HEK293 (cell line): ENCODE measurements around the gene JAML.

ENCODE experiments used
- CTCF ChIA-PET: fragments of 350-600 bp; formaldehyde crosslinking; extraction: SDS; loops from one replicate; lab custom pipeline; 2021; ENCODE audit warnings: antibody characterized with exemption; lab: Yijun Ruan, JAX
- POLR2A ChIA-PET: fragments of 300-600 bp; formaldehyde crosslinking; extraction: SDS; loops from one replicate; lab custom pipeline; 2020; ENCODE audit warnings: antibody characterized with exemption, inconsistent platforms; lab: Yijun Ruan, JAX
- H3K27ac ChIP-seq: fragments of 200-500 bp; sonication (Bioruptor generic); 2 replicates; pipeline ENCODE4 v1.5.1; 2014; ENCODE audit warnings: low read depth, low read length, control low read depth, inconsistent platforms; ENCODE audit errors: extremely low read depth
- H3K36me3 ChIP-seq, 2 experiments: fragments of 200-500 bp in 1 of 2; sonication (Bioruptor generic) in 1 of 2; 1 replicate in 1 of 2; 2 replicates in 1 of 2; pipeline ENCODE4 v1.5.1; 2014 to 2017; ENCODE audit warnings: inconsistent platforms in 2 of 2, low read length in 2 of 2; ENCODE audit not compliant: control insufficient read depth in 2 of 2, insufficient read depth in 1 of 2
- H3K4me1 ChIP-seq: fragments of 200-500 bp; sonication (Bioruptor generic); 2 replicates; pipeline ENCODE4 v1.5.1; 2014; ENCODE audit warnings: mild to moderate bottlenecking, low read length, inconsistent platforms; ENCODE audit not compliant: control insufficient read depth, insufficient read depth
- H3K4me3 ChIP-seq: 2 replicates; pipeline ENCODE4 v1.5.1; 2011; ENCODE audit warnings: low read depth, mild to moderate bottlenecking, control low read depth, low read length, moderate library complexity
- H3K9me3 ChIP-seq: fragments of 200-500 bp; sonication (Bioruptor generic); 2 replicates; pipeline ENCODE4 v1.5.1; 2014; ENCODE audit warnings: low read depth, low read length, inconsistent platforms; ENCODE audit not compliant: control insufficient read depth, insufficient read depth
- ATF2 ChIP-seq: fragments of 450-650 bp; formaldehyde crosslinking; IDR thresholded peaks from 2 replicates; pipeline ENCODE4 v1.5.1; 2016; ENCODE audit warnings: missing biosample characterization, missing genetic modification characterization, low read depth
- BCL11B ChIP-seq: fragments of 450-650 bp; formaldehyde crosslinking; IDR thresholded peaks from 2 replicates; pipeline ENCODE4 v1.5.1; 2016; ENCODE audit warnings: low read depth, missing biosample characterization, missing genetic modification characterization
- FEZF1 ChIP-seq: fragments of 450-650 bp; formaldehyde crosslinking; IDR thresholded peaks from 2 replicates; pipeline ENCODE4 v1.5.1; 2016; ENCODE audit warnings: missing biosample characterization, missing genetic modification characterization
- KLF17 ChIP-seq: fragments of 450-650 bp; formaldehyde crosslinking; IDR thresholded peaks from 2 replicates; pipeline ENCODE4 v1.5.1; 2016; ENCODE audit warnings: missing biosample characterization, missing genetic modification characterization
- YY2 ChIP-seq: fragments of 450-650 bp; formaldehyde crosslinking; IDR thresholded peaks from 2 replicates; pipeline ENCODE4 v1.5.1; 2016; ENCODE audit warnings: missing biosample characterization, missing genetic modification characterization
- ZBTB21 ChIP-seq: fragments of 450-650 bp; formaldehyde crosslinking; IDR thresholded peaks from 2 replicates; pipeline ENCODE4 v1.5.1; 2017; ENCODE audit warnings: missing biosample characterization, missing genetic modification characterization
- ZBTB6 ChIP-seq: fragments of 450-650 bp; formaldehyde crosslinking; IDR thresholded peaks from 2 replicates; pipeline ENCODE4 v1.5.1; 2017; ENCODE audit warnings: missing biosample characterization, missing genetic modification characterization
- ZEB2 ChIP-seq: fragments of 450-650 bp; formaldehyde crosslinking; IDR thresholded peaks from 2 replicates; pipeline ENCODE4 v1.5.1; 2016; ENCODE audit warnings: missing biosample characterization, missing genetic modification characterization
- ZNF211 ChIP-seq: fragments of 450-650 bp; formaldehyde crosslinking; IDR thresholded peaks from 2 replicates; pipeline ENCODE4 v1.5.1; 2016; ENCODE audit warnings: low read depth, missing biosample characterization, missing genetic modification characterization
- ZNF391 ChIP-seq: fragments of 450-650 bp; formaldehyde crosslinking; IDR thresholded peaks from 2 replicates; pipeline ENCODE4 v1.5.1; 2016; ENCODE audit warnings: low read depth, missing biosample characterization, missing genetic modification characterization, borderline replicate concordance
- ZNF48 ChIP-seq: fragments of 450-650 bp; formaldehyde crosslinking; IDR thresholded peaks from 2 replicates; pipeline ENCODE4 v1.5.1; 2016; ENCODE audit warnings: missing biosample characterization, missing genetic modification characterization
- ZNF518A ChIP-seq: fragments of 450-650 bp; formaldehyde crosslinking; conservative IDR thresholded peaks from 2 replicates; pipeline ENCODE4 v1.5.1; 2016; ENCODE audit warnings: low read depth, missing biosample characterization, missing genetic modification characterization
- ZNF585B ChIP-seq: fragments of 450-650 bp; formaldehyde crosslinking; IDR thresholded peaks from 2 replicates; pipeline ENCODE4 v1.5.1; 2016; ENCODE audit warnings: missing biosample characterization, missing genetic modification characterization
- ZNF623 ChIP-seq: fragments of 450-650 bp; formaldehyde crosslinking; IDR thresholded peaks from 2 replicates; pipeline ENCODE4 v1.5.1; 2016; ENCODE audit warnings: missing biosample characterization, missing genetic modification characterization
- ZNF777 ChIP-seq: fragments of 450-650 bp; formaldehyde crosslinking; IDR thresholded peaks from 2 replicates; pipeline ENCODE4 v1.5.1; 2017; ENCODE audit warnings: missing biosample characterization, missing genetic modification characterization, borderline replicate concordance
- ZSCAN18 ChIP-seq: fragments of 450-650 bp; formaldehyde crosslinking; IDR thresholded peaks from 2 replicates; pipeline ENCODE4 v1.5.1; 2016; ENCODE audit warnings: missing biosample characterization, missing genetic modification characterization
- ZSCAN5A ChIP-seq: fragments of 450-650 bp; formaldehyde crosslinking; IDR thresholded peaks from 2 replicates; pipeline ENCODE4 v1.5.1; 2016; ENCODE audit warnings: missing biosample characterization, missing genetic modification characterization

Gene JAML

GRCh38 chr11:118219244-118219643 is 5.6 kb downstream of the JAML start:
- Histone ChIP-seq H3K4me1 (no peaks in the 10 kb centered on the region), H3K4me3 (no peak overlapping the region), H3K36me3 (no peaks in the 10 kb centered on the region), H3K9me3 (no peaks in the 10 kb centered on the region)
- POLR2A ChIA-PET: no interaction called here
- CTCF ChIA-PET: interaction anchor here (0.8 kb wide), 1 partner anchor 8 kb away, joined by 3 read pairs; no protein-coding TSS in a partner anchor
- no peak for TF ChIP-seq ZEB2
- TF ChIP-seq ZNF391 (tag by site-specific recombination): no peak
- TF ChIP-seq FEZF1: no peak
- TF ChIP-seq BCL11B (tag by site-specific recombination): no peak
- TF ChIP-seq ZNF585B (tag by site-specific recombination): no peak
- no peak for TF ChIP-seq ZNF777 (tag by site-specific recombination)
- TF ChIP-seq ZNF48 (tag by site-specific recombination): no peak
- TF ChIP-seq KLF17 (tag by site-specific recombination): no peak
- TF ChIP-seq ATF2: no peak
- TF ChIP-seq ZSCAN5A (tag by site-specific recombination): no peak
- no peak for TF ChIP-seq ZNF623 (tag by site-specific recombination)
- TF ChIP-seq ZBTB21 (tag by site-specific recombination): no peak
- TF ChIP-seq ZNF211 (tag by site-specific recombination): no peak
- no peak for TF ChIP-seq ZBTB6 (tag by site-specific recombination)
- TF ChIP-seq ZNF518A (tag by site-specific recombination): no peak
- no peak for TF ChIP-seq ZSCAN18 (tag by site-specific recombination)
- TF ChIP-seq YY2 (tag by site-specific recombination): no peak
- TF ChIP-seq, all 188 proteins: peak for 0
- no peak overlapping the region for H3K27ac ChIP-seq
